ENCODE data around the gene CDKAL1. TPM values are rescaled to one million over a fixed set of nuclear protein-coding genes. Genes with fewer than 3 reads are reported as not detected.

Gene CDKAL1
- total and polyA plus RNA-seq, 2 of the 13 experiments (the other 11 are each of a cell fraction or from before 2014, with no cell fraction given): 9.5 to 27.7 TPM

DNA sequence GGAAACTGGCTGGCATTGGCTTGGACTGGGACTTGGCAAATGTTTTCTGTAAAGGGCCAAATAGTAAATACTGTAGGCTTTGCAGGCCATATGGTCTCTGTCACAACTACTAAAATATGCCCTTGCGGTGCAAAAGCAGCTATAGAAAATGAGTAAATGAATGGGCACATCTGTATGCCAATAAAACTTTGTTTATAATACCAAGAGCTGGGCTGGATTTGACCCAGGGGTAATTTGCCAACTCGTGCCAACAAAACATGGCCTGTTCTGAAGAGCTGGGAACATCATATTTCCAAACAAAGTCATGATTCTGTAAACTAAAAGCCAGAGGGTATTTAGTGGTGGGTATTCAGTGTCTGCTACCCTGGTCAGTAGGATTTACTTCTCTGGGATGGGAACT, 739.2 kb downstream of the CDKAL1 start (continued):
- TF ChIP-seq, protein P1, sequence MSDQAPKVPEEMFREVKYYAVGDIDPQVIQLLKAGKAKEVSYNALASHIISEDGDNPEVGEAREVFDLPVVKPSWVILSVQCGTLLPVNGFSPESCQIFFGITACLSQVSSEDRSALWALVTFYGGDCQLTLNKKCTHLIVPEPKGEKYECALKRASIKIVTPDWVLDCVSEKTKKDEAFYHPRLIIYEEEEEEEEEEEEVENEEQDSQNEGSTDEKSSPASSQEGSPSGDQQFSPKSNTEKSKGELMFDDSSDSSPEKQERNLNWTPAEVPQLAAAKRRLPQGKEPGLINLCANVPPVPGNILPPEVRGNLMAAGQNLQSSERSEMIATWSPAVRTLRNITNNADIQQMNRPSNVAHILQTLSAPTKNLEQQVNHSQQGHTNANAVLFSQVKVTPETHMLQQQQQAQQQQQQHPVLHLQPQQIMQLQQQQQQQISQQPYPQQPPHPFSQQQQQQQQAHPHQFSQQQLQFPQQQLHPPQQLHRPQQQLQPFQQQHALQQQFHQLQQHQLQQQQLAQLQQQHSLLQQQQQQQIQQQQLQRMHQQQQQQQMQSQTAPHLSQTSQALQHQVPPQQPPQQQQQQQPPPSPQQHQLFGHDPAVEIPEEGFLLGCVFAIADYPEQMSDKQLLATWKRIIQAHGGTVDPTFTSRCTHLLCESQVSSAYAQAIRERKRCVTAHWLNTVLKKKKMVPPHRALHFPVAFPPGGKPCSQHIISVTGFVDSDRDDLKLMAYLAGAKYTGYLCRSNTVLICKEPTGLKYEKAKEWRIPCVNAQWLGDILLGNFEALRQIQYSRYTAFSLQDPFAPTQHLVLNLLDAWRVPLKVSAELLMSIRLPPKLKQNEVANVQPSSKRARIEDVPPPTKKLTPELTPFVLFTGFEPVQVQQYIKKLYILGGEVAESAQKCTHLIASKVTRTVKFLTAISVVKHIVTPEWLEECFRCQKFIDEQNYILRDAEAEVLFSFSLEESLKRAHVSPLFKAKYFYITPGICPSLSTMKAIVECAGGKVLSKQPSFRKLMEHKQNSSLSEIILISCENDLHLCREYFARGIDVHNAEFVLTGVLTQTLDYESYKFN (CRISPR knock-in tag; conservative IDR thresholded peaks at IDR 0.05): no peak

- CTCF ChIA-PET (ENCODE audit: low intra/inter-chr PET ratio, low total read pairs): no interaction called here
- in situ Hi-C loops (cut with HindIII; ENCODE audit: extremely low pct_ligation_motif_present, low pct_unique_long_range_greater_than_20kb) (no loop called here), intact Hi-C loops (cut with micrococcal nuclease; ENCODE audit: unreplicated experiment) (no loop called here)
- FAIRE-seq: no peak
- Histone ChIP-seq H3K9me3 (ENCODE audit: low read length) (no peaks in the 10 kb centered on the region), H3K27ac (ENCODE audit: extremely low read length, insufficient read depth, low read length) (no peak overlapping the region), H3K27me3 (ENCODE audit: control insufficient read depth in 1 of 2, insufficient read depth in 2 of 2, low read length in 2 of 2) (no peaks in the 10 kb centered on the region), H3K4me3 (replicated peaks in 1 of 3; ENCODE audit: insufficient read depth in 1 of 3, low read depth in 2 of 3, low read length in 3 of 3) (no peak overlapping the region), H2AFZ (ENCODE audit: low read length) (no peak overlapping the region), H3K36me3 (replicated peaks in 1 of 2; ENCODE audit: control insufficient read depth in 1 of 2, insufficient read depth in 2 of 2, low read length in 2 of 2) (no peaks in the 10 kb centered on the region), H3K4me2 (ENCODE audit: low read depth, low read length) (no peak overlapping the region), H4K20me1 (ENCODE audit: insufficient read depth, low read length) (no peaks in the 10 kb centered on the region), H3K9ac (ENCODE audit: insufficient read depth, low read depth, low read length) (no peak overlapping the region), H3K79me2 (ENCODE audit: insufficient read depth, low read length) (no peaks in the 10 kb centered on the region), H3K4me1 (ENCODE audit: insufficient read depth, low read length) (peaks cover 18% of the 10 kb centered on the region)
- BruUV-seq (replicated peaks): no TSS peak
- 56% methylated on average over 6 of the region's 6 CpGs for WGBS (ENCODE audit: low lambda C conversion rate)
- ATAC-seq: no peak
- no peak for TF ChIP-seq CCDC6 (CRISPR knock-in tag; IDR thresholded peaks at IDR 0.05)
- TF ChIP-seq GATAD1 (CRISPR knock-in tag; IDR thresholded peaks at IDR 0.05): no peak
- TF ChIP-seq, protein P2, sequence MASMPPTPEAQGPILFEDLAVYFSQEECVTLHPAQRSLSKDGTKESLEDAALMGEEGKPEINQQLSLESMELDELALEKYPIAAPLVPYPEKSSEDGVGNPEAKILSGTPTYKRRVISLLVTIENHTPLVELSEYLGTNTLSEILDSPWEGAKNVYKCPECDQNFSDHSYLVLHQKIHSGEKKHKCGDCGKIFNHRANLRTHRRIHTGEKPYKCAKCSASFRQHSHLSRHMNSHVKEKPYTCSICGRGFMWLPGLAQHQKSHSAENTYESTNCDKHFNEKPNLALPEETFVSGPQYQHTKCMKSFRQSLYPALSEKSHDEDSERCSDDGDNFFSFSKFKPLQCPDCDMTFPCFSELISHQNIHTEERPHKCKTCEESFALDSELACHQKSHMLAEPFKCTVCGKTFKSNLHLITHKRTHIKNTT (CRISPR knock-in tag; IDR thresholded peaks at IDR 0.05): no peak
- TF ChIP-seq NCOA1 (CRISPR knock-in tag; IDR thresholded peaks at IDR 0.05): no peak
- TF ChIP-seq ZNF441 (CRISPR knock-in tag; IDR thresholded peaks at IDR 0.05; ENCODE audit: borderline replicate concordance): no peak
- no peak for TF ChIP-seq ZFP37 (CRISPR knock-in tag; IDR thresholded peaks at IDR 0.05; ENCODE audit: borderline replicate concordance)
- POLR2A ChIA-PET: no interaction called here
- no peak for DNase-seq (ENCODE audit: low spot score)
These were observed 740.6 kb downstream of the CDKAL1 start for GRCh38 chr6:21274851-21275250.
